ENCODE results near the gene XKRX. TPM values are rescaled to one million over a fixed set of nuclear protein-coding genes. Genes with fewer than 3 reads are reported as not detected.

XKRX gene
- total RNA-seq (2014; rRNA removed; shearing (Covaris generic)) = 0.16 TPM in 1 of 2 replicates, not detected in the other

DNA sequence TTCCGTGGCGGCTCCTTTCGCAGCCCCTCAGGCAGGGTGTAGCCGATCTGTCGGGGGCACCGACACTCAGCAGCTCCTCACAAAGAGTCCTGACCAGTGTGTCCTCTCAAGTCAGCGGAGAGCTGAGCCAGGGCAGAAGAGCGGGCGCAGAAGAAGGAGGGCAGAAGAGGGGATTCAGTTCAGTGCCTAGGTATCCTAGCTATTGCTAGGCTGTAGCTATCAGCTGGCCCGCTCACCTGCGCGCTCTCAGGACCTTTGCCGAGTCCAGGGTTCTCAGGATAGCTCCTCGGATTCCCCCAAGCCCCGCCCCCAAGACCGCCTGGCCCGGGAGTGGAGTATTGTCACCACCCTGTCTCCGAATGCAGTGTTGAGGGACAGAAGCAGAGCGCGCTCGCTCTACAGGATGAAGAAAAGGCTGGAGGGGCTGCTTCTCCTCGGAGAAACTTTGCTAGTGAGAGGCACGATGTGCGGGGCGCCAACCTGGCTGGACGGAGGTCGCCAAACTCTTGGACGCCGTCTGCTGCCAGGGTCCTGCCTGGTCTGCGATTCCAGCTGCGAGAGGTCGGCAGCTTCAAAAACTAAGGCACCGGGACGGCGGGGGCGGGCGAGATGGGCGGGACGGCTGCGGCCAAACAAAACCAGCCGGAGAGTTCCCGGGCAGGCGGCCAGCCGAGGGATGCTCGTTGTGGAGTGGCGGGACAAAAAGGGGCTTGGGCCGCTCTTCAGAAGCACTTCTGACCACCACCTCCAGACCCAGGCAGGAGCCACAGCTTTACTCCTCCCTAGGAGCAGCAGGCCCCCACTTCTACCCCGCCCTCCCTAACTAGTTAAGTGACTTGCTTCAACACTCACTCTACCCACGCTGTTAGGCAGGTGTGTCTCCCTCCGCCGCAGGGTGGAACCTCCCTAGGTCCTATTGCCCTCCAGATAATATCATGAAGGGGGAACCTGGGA is at the start of gene XKRX:
XKRX (minus strand) TSS at position 258 of the 954 bp plus-strand sequence. CDS start 613 bp downstream, outside the sequence.
- no peaks in the 10 kb centered on the region for H3K27me3 ChIP-seq (replicated peaks)
- H3K4me3 ChIP-seq = peak within 1 kb of the TSS; percentile 30
- DNase-seq (ENCODE audit: low read depth in 1 of 2, low spot score in 2 of 2) = peak; percentile 16 to 36
- H3K4me1 ChIP-seq (replicated peaks) = no peaks in the 10 kb centered on the region
- no peaks in the 10 kb centered on the region for H3K36me3 ChIP-seq
- H3K27ac ChIP-seq = no peak within 1 kb of the TSS
- H3K9me3 ChIP-seq (replicated peaks) = no peaks in the 10 kb centered on the region

DNA sequence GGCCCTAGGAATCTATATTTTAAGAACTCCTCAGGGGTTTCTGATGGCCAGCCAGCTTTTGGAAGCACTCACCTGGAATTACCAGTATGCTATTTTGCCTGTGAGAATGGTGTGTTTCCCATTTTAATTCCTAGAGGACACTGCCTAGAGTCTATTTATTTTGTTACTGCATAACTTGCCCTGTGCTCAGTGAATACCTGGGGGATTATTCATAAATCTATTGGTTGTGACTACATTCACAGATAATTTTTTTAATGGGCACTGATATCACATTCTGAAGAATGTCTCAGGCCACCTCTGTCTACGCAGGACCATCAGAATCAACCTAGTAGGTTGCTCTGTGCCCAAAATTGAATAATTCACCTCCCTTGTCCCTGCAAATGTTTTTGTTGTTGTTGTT is 47.5 kb upstream of the XKRX start:
- Histone ChIP-seq H3K36me3 (no peaks in the 10 kb centered on the region), H3K9me3 (replicated peaks) (no peaks in the 10 kb centered on the region), H3K4me3 (no peak overlapping the region), H3K4me1 (replicated peaks) (peaks cover 25% of the 10 kb centered on the region), H3K27ac (no peak overlapping the region), H3K27me3 (replicated peaks) (no peaks in the 10 kb centered on the region)
- no peak for DNase-seq (ENCODE audit: low read depth in 1 of 2, low spot score in 2 of 2)

GRCh38 chrX:100975212-100975611 is 46.5 kb upstream of the XKRX start:
- no peak overlapping the region for H3K27ac ChIP-seq
- DNase-seq (ENCODE audit: low read depth in 1 of 2, low spot score in 2 of 2) = no peak
- H3K4me1 ChIP-seq (replicated peaks) = peaks cover 15% of the 10 kb centered on the region
- H3K27me3 ChIP-seq (replicated peaks) = no peaks in the 10 kb centered on the region
- H3K4me3 ChIP-seq = no peak overlapping the region
- no peaks in the 10 kb centered on the region for H3K36me3 ChIP-seq
- no peaks in the 10 kb centered on the region for H3K9me3 ChIP-seq (replicated peaks)

DNA sequence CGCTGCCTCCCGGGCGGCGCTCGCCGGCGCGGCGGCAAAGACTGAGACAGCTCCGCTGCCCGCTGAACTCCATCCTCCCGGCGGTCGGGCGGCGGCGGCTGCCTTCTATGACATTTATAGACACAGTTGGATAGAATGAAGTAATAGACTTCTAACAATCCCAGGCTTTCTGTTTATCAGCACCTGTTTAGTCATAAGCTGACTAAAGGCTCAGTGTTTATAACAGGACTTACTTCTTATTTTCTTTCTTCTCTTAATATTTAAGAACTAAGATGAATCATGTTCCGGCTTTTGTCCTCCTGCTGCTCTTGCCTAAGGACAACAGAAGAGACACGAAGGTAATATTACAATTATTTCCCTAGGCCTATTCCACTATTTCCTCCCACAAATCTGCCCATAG is 44.7 kb upstream of the XKRX start:
- H3K27ac ChIP-seq = no peak overlapping the region

GRCh38 chrX:100969936-100970335 is 41.2 kb upstream of the XKRX start:
- no peak overlapping the region for H3K4me3 ChIP-seq
- peaks cover 6% of the 10 kb centered on the region for H3K4me1 ChIP-seq (replicated peaks)
- no peaks in the 10 kb centered on the region for H3K36me3 ChIP-seq
- DNase-seq (ENCODE audit: low read depth in 1 of 2, low spot score in 2 of 2) = no peak
- no peaks in the 10 kb centered on the region for H3K9me3 ChIP-seq (replicated peaks)
- H3K27ac ChIP-seq = no peak overlapping the region
- H3K27me3 ChIP-seq (replicated peaks) = no peaks in the 10 kb centered on the region

More for the DNA sequence above, 44.7 kb upstream of the XKRX start:
- Histone ChIP-seq H3K27me3 (replicated peaks) (no peaks in the 10 kb centered on the region), H3K4me1 (replicated peaks) (peaks cover 9% of the 10 kb centered on the region), H3K4me3 (peak overlapping the region; percentile 24), H3K36me3 (no peaks in the 10 kb centered on the region), H3K9me3 (replicated peaks) (no peaks in the 10 kb centered on the region)
- peak; percentile 67 to 71 for DNase-seq (ENCODE audit: low read depth in 1 of 2, low spot score in 2 of 2)

- Histone ChIP-seq H3K27ac (no peak within 1 kb of the TSS), H3K27me3 (replicated peaks) (no peaks in the 10 kb centered on the region), H3K36me3 (no peaks in the 10 kb centered on the region), H3K4me3 (no peak within 1 kb of the TSS), H3K4me1 (replicated peaks) (peaks cover 6% of the 10 kb centered on the region), H3K9me3 (replicated peaks) (no peaks in the 10 kb centered on the region)
- no peak for DNase-seq (ENCODE audit: low read depth in 1 of 2, low spot score in 2 of 2)
These were observed 40.7 kb upstream of the XKRX start, which contains the start of gene ARL13A for GRCh38 chrX:100969408-100969807. Gene ARL13A, plus strand, starts transcription at chrX:100969708. Its CDS starts 3,982 bp downstream, at chrX:100973690.

- no peaks in the 10 kb centered on the region for H3K9me3 ChIP-seq (replicated peaks)
- DNase-seq (ENCODE audit: low read depth in 1 of 2, low spot score in 2 of 2) = no peak
- no peaks in the 10 kb centered on the region for H3K4me1 ChIP-seq (replicated peaks)
- no peaks in the 10 kb centered on the region for H3K36me3 ChIP-seq
- H3K4me3 ChIP-seq = no peak overlapping the region
- no peak overlapping the region for H3K27ac ChIP-seq
- no peaks in the 10 kb centered on the region for H3K27me3 ChIP-seq (replicated peaks)
These were observed 35.6 kb upstream of the XKRX start for GRCh38 chrX:100964362-100964761.

GRCh38 chrX:100962811-100963210 is 34.1 kb upstream of the XKRX start:
- Histone ChIP-seq H3K27ac (no peak overlapping the region), H3K4me3 (no peak overlapping the region), H3K27me3 (replicated peaks) (no peaks in the 10 kb centered on the region), H3K9me3 (replicated peaks) (no peaks in the 10 kb centered on the region), H3K36me3 (no peaks in the 10 kb centered on the region), H3K4me1 (replicated peaks) (no peaks in the 10 kb centered on the region)
- DNase-seq (ENCODE audit: low read depth in 1 of 2, low spot score in 2 of 2) = no peak

DNA sequence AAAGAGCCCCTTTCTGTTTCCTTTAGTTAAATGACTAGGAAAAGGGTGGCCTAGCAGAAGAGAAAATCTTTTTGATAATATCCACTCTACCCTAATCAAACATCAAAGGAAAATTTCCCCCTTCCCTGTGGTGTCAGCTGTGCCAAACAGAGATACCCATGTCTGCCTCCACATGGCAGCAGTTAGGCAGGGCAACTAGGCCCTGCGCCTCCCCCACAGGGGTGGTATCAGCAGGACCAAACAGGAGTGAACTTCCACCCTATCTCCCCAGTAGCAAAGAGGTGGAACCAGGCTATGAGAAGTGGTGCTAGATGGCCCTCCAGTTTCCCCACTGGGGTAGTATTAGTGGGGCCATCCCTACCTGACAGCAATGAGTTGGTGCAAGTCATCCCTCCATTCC is 19.8 kb upstream of the XKRX start:
- Histone ChIP-seq H3K36me3 (no peaks in the 10 kb centered on the region), H3K9me3 (replicated peaks) (no peaks in the 10 kb centered on the region)
- DNase-seq (ENCODE audit: low read depth in 1 of 2, low spot score in 2 of 2) = no peak

DNA sequence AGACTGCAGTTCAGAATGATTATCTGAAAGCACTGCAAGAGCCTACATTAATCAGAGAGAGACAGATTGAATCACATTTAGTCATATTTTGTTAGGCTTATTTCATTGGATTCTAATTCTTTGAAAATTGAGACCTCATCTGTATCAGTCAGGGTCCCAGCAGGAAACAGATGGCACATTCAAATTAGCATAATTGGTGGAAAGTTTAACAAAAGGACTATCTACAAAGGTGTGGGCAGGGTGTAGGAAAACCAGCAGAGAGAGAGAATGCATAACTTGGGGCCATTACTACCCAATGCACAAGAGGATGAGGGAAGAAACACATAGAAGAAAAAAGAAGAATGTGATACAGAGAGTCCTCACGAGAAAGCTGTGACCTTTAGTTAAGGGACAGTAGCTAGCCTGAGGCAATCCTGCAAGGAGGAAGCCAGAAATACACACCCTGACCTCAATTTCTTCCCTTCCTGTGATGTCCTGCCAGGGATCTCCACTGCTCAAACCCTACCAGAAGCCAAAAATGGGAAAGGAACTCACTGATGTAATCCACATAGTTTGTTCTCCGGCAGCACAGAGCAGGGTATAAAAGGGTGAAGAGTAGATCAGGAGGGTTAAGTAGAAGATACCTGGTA is 17.7 kb upstream of the XKRX start:
- H3K36me3 ChIP-seq = no peaks in the 10 kb centered on the region
- no peak overlapping the region for H3K27ac ChIP-seq
- no peaks in the 10 kb centered on the region for H3K4me1 ChIP-seq (replicated peaks)
- H3K4me3 ChIP-seq = no peak overlapping the region
- DNase-seq (ENCODE audit: low read depth in 1 of 2, low spot score in 2 of 2) = no peak
- H3K27me3 ChIP-seq (replicated peaks) = no peaks in the 10 kb centered on the region
- H3K9me3 ChIP-seq (replicated peaks) = no peaks in the 10 kb centered on the region

More for the DNA sequence above, 19.8 kb upstream of the XKRX start:
- Histone ChIP-seq H3K4me1 (replicated peaks) (no peaks in the 10 kb centered on the region), H3K27ac (no peak overlapping the region), H3K4me3 (no peak overlapping the region), H3K27me3 (replicated peaks) (no peaks in the 10 kb centered on the region)

DNA sequence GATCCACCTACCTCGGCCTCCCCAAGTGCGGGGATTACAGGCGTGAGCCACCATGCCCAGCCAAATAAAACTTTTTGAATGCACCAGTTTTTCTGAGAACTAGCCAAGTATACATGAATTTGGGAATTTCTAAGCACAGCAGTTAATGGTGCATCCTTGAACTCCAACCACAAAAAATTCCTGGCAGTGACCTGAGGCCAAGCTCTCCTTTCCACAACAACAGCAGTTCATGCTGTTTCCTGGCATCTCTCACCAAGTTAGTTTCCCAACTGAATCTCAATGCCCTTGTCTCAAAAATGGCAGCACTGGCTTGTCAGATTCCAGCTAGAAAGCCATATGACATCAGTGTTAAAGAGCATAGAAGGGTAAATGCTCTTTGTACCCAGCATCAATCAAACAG is 15.9 kb upstream of the XKRX start:
- Histone ChIP-seq H3K36me3 (no peaks in the 10 kb centered on the region), H3K27ac (no peak overlapping the region), H3K4me1 (replicated peaks) (no peaks in the 10 kb centered on the region), H3K27me3 (replicated peaks) (no peaks in the 10 kb centered on the region), H3K9me3 (replicated peaks) (no peaks in the 10 kb centered on the region), H3K4me3 (no peak overlapping the region)
- DNase-seq (ENCODE audit: low read depth in 1 of 2, low spot score in 2 of 2) = no peak

DNA sequence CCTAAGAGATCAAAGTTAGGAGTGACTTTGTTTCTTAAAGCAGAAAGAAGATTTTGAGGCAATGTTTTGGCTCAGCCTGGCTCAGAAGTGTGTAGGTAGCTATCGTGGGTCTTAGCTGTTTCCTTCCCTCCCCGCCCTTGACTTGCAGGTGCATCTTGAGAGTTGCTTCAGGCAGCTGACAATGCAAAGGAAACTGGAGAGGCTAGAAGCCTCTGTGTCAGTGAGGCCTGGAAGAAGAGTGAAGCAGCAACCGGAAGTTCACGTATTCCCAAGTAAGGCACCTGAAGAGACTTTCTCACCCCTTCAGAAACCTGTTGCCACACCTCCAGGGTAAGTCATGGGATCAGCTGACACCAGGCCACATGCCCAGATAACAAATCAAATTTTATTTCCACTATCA is 10.6 kb upstream of the XKRX start:
- Histone ChIP-seq H3K4me3 (no peak overlapping the region), H3K36me3 (no peaks in the 10 kb centered on the region), H3K27ac (no peak overlapping the region)

DNA sequence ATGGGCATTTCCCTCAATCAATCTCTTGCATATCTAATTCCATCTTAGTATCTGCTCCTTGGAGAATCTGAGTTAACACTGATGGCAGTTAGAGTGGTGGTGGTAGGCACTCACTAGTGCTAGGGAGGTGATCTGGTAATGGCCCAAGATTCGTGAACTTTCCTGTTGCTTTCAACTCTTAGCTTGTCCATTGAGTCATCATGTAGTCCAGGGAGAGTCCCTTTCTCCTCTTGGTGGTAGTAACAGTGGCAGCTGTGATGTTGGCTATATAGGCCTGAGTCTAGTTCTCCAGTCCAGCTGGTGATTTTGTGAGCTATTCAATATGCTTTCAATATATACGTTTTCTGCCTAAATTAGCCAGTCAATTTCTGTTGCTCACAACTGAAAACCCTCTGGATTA is 7.0 kb upstream of the XKRX start:
- Histone ChIP-seq H3K4me3 (no peak overlapping the region), H3K27ac (no peak overlapping the region), H3K36me3 (no peaks in the 10 kb centered on the region), H3K27me3 (replicated peaks) (no peaks in the 10 kb centered on the region), H3K4me1 (replicated peaks) (no peaks in the 10 kb centered on the region), H3K9me3 (replicated peaks) (no peaks in the 10 kb centered on the region)
- DNase-seq (ENCODE audit: low read depth in 1 of 2, low spot score in 2 of 2) = no peak

More for the DNA sequence above, 10.6 kb upstream of the XKRX start:
- no peaks in the 10 kb centered on the region for H3K4me1 ChIP-seq (replicated peaks)
- DNase-seq (ENCODE audit: low read depth in 1 of 2, low spot score in 2 of 2) = no peak
- no peaks in the 10 kb centered on the region for H3K9me3 ChIP-seq (replicated peaks)
- no peaks in the 10 kb centered on the region for H3K27me3 ChIP-seq (replicated peaks)

GRCh38 chrX:100931925-100932285 is 3.2 kb upstream of the XKRX start:
- no peaks in the 10 kb centered on the region for H3K9me3 ChIP-seq (replicated peaks)
- H3K27ac ChIP-seq = no peak overlapping the region
- no peak overlapping the region for H3K4me3 ChIP-seq
- H3K36me3 ChIP-seq = no peaks in the 10 kb centered on the region
- DNase-seq (ENCODE audit: low read depth in 1 of 2, low spot score in 2 of 2) = no peak
- H3K4me1 ChIP-seq (replicated peaks) = no peaks in the 10 kb centered on the region
- no peaks in the 10 kb centered on the region for H3K27me3 ChIP-seq (replicated peaks)

Data from SJSA1 (cell line).